DND-41 (cell line): ENCODE results near the gene OTUD5.

Source experiments
- CTCF ChIP-seq: IDR thresholded peaks from 2 replicates; pipeline ENCODE4 v1.5.1; 2012; ENCODE audit warnings: borderline replicate concordance, low read length, moderate library complexity, mild to moderate bottlenecking; ENCODE audit not compliant: poor library complexity, severe bottlenecking; ENCODE audit errors: extremely low read depth
- EZH2 ChIP-seq: IDR thresholded peaks from 3 replicates; pipeline ENCODE4 v1.6.1; 2012; ENCODE audit warnings: borderline replicate concordance, low read depth, mild to moderate bottlenecking, moderate library complexity, low read length, inconsistent platforms; ENCODE audit not compliant: severe bottlenecking

GRCh38 chrX:48894891-48895290 is 62.5 kb downstream of the OTUD5 start:
- TF ChIP-seq CTCF = no peak
- no peak for TF ChIP-seq EZH2
